K562 (cell line): ENCODE measurements around the gene KCNK6. TPM values are rescaled to one million over a fixed set of nuclear protein-coding genes. Genes with fewer than 3 reads are reported as not detected.

ENCODE experiments used
- CBX1 ChIP-seq: sonication (generic); IDR thresholded peaks from 2 replicates; pipeline ENCODE4 v1.6.1; 2016; ENCODE audit warnings: antibody characterized with exemption, low read depth, mild to moderate bottlenecking
- CCNT2 ChIP-seq: IDR thresholded peaks from 2 replicates; pipeline ENCODE4 v1.6.1; 2011; ENCODE audit warnings: borderline replicate concordance, low read depth, mild to moderate bottlenecking, moderate library complexity, mixed read lengths, low read length; ENCODE audit not compliant: insufficient read length; ENCODE audit errors: extremely low read depth
- HDAC1 ChIP-seq, 2 experiments: fragments of 450-650 bp; IDR thresholded peaks; 2 replicates each; pipeline ENCODE4 v1.6.1; 2016 to 2017; ENCODE audit warnings: inconsistent platforms in 1 of 2, mild to moderate bottlenecking in 1 of 2, moderate library complexity in 1 of 2
- HDAC2 ChIP-seq: fragments of 450-650 bp; IDR thresholded peaks from 2 replicates; pipeline ENCODE4 v1.6.1; 2016; ENCODE audit warnings: mild to moderate bottlenecking
- HDAC8 ChIP-seq: fragments of 450-650 bp; IDR thresholded peaks from 2 replicates; pipeline ENCODE4 v1.6.1; 2016; ENCODE audit warnings: mild to moderate bottlenecking, missing genetic modification characterization, moderate library complexity, missing compliant biosample characterization
- KAT8 ChIP-seq: fragments of 450-650 bp; IDR thresholded peaks from 2 replicates; pipeline ENCODE4 v1.6.1; 2016; ENCODE audit warnings: low read depth, mild to moderate bottlenecking
- KDM1A ChIP-seq, 2 experiments: fragments of 450-650 bp; IDR thresholded peaks; 2 replicates each; pipeline ENCODE4 v1.6.1; 2016; ENCODE audit warnings: mild to moderate bottlenecking in 2 of 2
- LCOR ChIP-seq: sonication (generic); formaldehyde crosslinking; IDR thresholded peaks from 2 replicates; pipeline ENCODE4 v1.8.0; 2022; ENCODE audit warnings: mild to moderate bottlenecking, missing genetic modification reagents
- MTA3 ChIP-seq: fragments of 450-650 bp; formaldehyde crosslinking; IDR thresholded peaks from 2 replicates; pipeline ENCODE4 v1.6.1; 2017; ENCODE audit warnings: mild to moderate bottlenecking, borderline replicate concordance
- SMARCE1 ChIP-seq: fragments of 450-650 bp; IDR thresholded peaks from 2 replicates; pipeline ENCODE4 v1.7.1; 2016; ENCODE audit warnings: mild to moderate bottlenecking
- SRF ChIP-seq, 2 experiments: fragments of 250-450, 450-650 bp in 1 of 2; sonication (Bioruptor Pico) in 1 of 2; sonication (generic) in 1 of 2; formaldehyde crosslinking; IDR thresholded peaks; 2 replicates each; pipeline versions ENCODE4 v1.5.0 to v1.5.1; 2020 to 2022; ENCODE audit warnings: mild to moderate bottlenecking in 1 of 2, missing genetic modification reagents in 1 of 2
- ZNF146 ChIP-seq: IDR thresholded peaks from one replicate; pipeline ENCODE4 v1.6.1; 2018; ENCODE audit warnings: missing compliant biosample characterization; ENCODE audit not compliant: unreplicated experiment
- ZNF347 ChIP-seq: fragments of 450-650 bp; formaldehyde crosslinking; IDR thresholded peaks from 2 replicates; pipeline ENCODE4 v1.4.0; 2020; ENCODE audit warnings: low read depth, mild to moderate bottlenecking, moderate library complexity
- polyA plus RNA-seq, 8 experiments: library from polyadenylated mRNA; depleted of rRNA in 4 of 8; stranded (reverse) in 5 of 8; unstranded in 3 of 8; fragments of >200 nt; fragmentation: Nextera tagmentation in 2 of 8; fragmentation: Illumina TruSeq in 1 of 8; extraction: Ambion mirVana in 2 of 8; extraction: Trizol in 1 of 8; gene quantifications; 2 replicates each; pipeline versions ENCODE4 v1.2.1 to v1.2.3, GENCODE V29; 2011 to 2014; ENCODE audit warnings: inconsistent platforms in 1 of 8, missing spikeins in 1 of 8
- total RNA-seq, 7 experiments: library from RNA; depleted of rRNA in 6 of 7; stranded (reverse); fragments of >200 nt in 6 of 7; fragmentation: Illumina TruSeq in 2 of 7; extraction: Trizol in 2 of 7; gene quantifications; 2 replicates each; pipeline versions ENCODE4 v1.2.1 to v1.2.3, GENCODE V29; 2011 to 2021; ENCODE audit warnings: low replicate concordance in 1 of 7
- TF ChIP-seq, protein P1 (sequence below), 2 experiments: fragments of 450-650 bp; formaldehyde crosslinking in 1 of 2; IDR thresholded peaks; 2 replicates each; pipeline versions ENCODE4 v1.4.0 to v1.6.1; 2014 to 2020; ENCODE audit warnings: mild to moderate bottlenecking in 2 of 2, borderline replicate concordance in 1 of 2, low read depth in 1 of 2
- TF ChIP-seq, protein P2 (sequence below): fragments of 250-450 bp; sonication (Bioruptor Pico); IDR thresholded peaks from 2 replicates; pipeline ENCODE4 v1.8.0; 2022; ENCODE audit warnings: moderate library complexity, mild to moderate bottlenecking, inconsistent platforms
- TF ChIP-seq, protein P3 (sequence below): fragments of 450-650 bp; formaldehyde crosslinking; IDR thresholded peaks from 2 replicates; pipeline ENCODE4 v1.4.0; 2022; ENCODE audit warnings: missing genetic modification characterization

Gene KCNK6
- total and polyA plus RNA-seq, 9 of the 15 experiments (the other 6 are each of a cell fraction or from before 2014, with no cell fraction given) = 0.05 to 0.42 (median 0.15) TPM

DNA sequence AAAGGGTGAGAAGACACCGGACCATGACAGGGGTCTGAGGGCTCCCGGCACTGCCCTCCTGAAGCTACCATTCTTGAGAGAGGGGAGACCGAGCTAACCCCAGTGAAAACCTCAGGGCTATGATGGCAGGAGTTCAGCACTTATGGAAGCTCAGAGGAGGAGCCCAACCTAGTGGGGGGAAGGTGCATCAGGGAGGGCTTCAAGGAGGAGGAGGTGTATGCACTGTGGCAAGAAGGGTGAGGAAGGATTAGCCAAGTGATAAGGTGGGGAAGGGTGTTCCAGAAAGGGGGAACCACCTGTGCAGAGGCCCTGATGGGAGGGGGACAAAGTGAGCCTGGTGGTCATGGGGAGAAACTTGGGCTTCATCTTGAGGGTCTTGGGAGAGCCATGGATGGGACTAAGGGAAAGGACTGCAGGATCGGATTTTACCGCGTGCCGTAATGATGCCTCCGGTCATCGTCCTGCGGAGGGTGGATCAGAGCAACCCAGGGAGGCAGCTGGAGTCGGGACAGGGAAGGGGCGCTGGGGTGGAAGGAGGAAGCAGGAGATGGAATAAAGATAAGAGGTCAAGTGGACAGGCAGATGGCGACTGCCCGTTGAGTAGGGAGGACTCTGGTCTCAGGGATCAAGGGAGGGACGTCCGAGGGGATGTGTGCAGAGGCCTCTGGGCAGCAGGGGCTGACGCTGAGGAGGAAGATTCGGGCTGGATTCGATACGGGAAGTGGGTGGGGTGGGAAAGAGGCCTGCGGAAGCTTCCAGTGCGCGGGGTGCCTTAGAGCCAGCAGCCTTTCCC lies 41.4 kb downstream of the KCNK6 start (continued):
- TF ChIP-seq, protein P1, sequence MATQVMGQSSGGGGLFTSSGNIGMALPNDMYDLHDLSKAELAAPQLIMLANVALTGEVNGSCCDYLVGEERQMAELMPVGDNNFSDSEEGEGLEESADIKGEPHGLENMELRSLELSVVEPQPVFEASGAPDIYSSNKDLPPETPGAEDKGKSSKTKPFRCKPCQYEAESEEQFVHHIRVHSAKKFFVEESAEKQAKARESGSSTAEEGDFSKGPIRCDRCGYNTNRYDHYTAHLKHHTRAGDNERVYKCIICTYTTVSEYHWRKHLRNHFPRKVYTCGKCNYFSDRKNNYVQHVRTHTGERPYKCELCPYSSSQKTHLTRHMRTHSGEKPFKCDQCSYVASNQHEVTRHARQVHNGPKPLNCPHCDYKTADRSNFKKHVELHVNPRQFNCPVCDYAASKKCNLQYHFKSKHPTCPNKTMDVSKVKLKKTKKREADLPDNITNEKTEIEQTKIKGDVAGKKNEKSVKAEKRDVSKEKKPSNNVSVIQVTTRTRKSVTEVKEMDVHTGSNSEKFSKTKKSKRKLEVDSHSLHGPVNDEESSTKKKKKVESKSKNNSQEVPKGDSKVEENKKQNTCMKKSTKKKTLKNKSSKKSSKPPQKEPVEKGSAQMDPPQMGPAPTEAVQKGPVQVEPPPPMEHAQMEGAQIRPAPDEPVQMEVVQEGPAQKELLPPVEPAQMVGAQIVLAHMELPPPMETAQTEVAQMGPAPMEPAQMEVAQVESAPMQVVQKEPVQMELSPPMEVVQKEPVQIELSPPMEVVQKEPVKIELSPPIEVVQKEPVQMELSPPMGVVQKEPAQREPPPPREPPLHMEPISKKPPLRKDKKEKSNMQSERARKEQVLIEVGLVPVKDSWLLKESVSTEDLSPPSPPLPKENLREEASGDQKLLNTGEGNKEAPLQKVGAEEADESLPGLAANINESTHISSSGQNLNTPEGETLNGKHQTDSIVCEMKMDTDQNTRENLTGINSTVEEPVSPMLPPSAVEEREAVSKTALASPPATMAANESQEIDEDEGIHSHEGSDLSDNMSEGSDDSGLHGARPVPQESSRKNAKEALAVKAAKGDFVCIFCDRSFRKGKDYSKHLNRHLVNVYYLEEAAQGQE (IDR thresholded peaks at IDR 0.05; ENCODE audit: borderline replicate concordance) = 0 out of 2 replicates have a peak, but pooled peaks have one; percentile 3
- TF ChIP-seq, protein P1 (CRISPR knock-in tag; IDR thresholded peaks at IDR 0.05; ENCODE audit: low read depth) = no peak
- TF ChIP-seq ZNF146 (CRISPR knock-in tag) = no peak
- 0 out of 2 replicates have a peak, but pooled peaks have one; percentile 21 for TF ChIP-seq HDAC2
- TF ChIP-seq, protein P2, sequence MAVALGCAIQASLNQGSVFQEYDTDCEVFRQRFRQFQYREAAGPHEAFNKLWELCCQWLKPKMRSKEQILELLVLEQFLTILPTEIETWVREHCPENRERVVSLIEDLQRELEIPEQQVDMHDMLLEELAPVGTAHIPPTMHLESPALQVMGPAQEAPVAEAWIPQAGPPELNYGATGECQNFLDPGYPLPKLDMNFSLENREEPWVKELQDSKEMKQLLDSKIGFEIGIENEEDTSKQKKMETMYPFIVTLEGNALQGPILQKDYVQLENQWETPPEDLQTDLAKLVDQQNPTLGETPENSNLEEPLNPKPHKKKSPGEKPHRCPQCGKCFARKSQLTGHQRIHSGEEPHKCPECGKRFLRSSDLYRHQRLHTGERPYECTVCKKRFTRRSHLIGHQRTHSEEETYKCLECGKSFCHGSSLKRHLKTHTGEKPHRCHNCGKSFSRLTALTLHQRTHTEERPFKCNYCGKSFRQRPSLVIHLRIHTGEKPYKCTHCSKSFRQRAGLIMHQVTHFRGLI (CRISPR knock-in tag) = no peak
- TF ChIP-seq MTA3 = peak; percentile 36; the same call in 1 of the 2 replicates
- no peak for TF ChIP-seq ZNF347
- TF ChIP-seq HDAC1 (IDR thresholded peaks at IDR 0.05) = no peak
- 0 out of 2 replicates have a peak, but pooled peaks have one; percentile 29 for TF ChIP-seq CBX1
- TF ChIP-seq LCOR = no peak
- no peak for TF ChIP-seq CCNT2
- TF ChIP-seq, protein P3, sequence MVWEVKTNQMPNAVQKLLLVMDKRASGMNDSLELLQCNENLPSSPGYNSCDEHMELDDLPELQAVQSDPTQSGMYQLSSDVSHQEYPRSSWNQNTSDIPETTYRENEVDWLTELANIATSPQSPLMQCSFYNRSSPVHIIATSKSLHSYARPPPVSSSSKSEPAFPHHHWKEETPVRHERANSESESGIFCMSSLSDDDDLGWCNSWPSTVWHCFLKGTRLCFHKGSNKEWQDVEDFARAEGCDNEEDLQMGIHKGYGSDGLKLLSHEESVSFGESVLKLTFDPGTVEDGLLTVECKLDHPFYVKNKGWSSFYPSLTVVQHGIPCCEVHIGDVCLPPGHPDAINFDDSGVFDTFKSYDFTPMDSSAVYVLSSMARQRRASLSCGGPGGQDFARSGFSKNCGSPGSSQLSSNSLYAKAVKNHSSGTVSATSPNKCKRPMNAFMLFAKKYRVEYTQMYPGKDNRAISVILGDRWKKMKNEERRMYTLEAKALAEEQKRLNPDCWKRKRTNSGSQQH (CRISPR knock-in tag) = no peak
- TF ChIP-seq KDM1A (IDR thresholded peaks at IDR 0.05) = peak; percentile 46 to 78; a peak in 3 of 4 replicates
- peak in 1 of 2 experiments; percentile 61; a peak in 1 of 4 replicates for TF ChIP-seq SRF (CRISPR knock-in tag; IDR thresholded peaks at IDR 0.05)
- TF ChIP-seq SMARCE1 = peak; percentile 34; the same call in 1 of the 2 replicates
- TF ChIP-seq KAT8 = no peak
- no peak for TF ChIP-seq HDAC8 (tag)
